Ovary (tissue), 9 donors: ENCODE measurements around the gene KRTAP10-7. TPM values are rescaled to one million over a fixed set of nuclear protein-coding genes. Genes with fewer than 3 reads are reported as not detected.
"Not testable (repeated sequence)": the region's sequence is repeated elsewhere in the genome, so short reads cannot be mapped to it uniquely, and the experiment has no call there.

Experiments
- DNase-seq, 5 donors: peaks; one replicate each; pipeline ENCODE4 v3.0.0-alpha.2; 2019 to 2020
- H3K27ac ChIP-seq, 2 donors: fragments of 200-600 bp; one replicate each; pipeline versions ENCODE4 v1.5.1 to v1.8.0; 2019 to 2022
- H3K27me3 ChIP-seq: fragments of 200-600 bp; one replicate; pipeline ENCODE4 v1.8.0; 2022
- H3K36me3 ChIP-seq: fragments of 200-600 bp; sonication (generic); one replicate; pipeline ENCODE4 v1.5.1; 2019
- H3K4me1 ChIP-seq: one replicate; pipeline ENCODE4 v1.8.1; 2013; ENCODE audit warnings: mild to moderate bottlenecking, moderate library complexity; ENCODE audit not compliant: insufficient read depth
- H3K4me3 ChIP-seq: fragments of 200-600 bp; sonication (generic); one replicate; pipeline ENCODE4 v1.5.1; 2017
- H3K9me3 ChIP-seq, 2 donors: fragments of 200-600 bp in 1 of 2; sonication (generic) in 1 of 2; one replicate each; pipeline versions ENCODE4 v1.5.1 to v1.8.1; 2013 to 2019; ENCODE audit warnings: mild to moderate bottlenecking in 1 of 2, moderate library complexity in 1 of 2
- CTCF ChIP-seq, 3 donors: fragments of 450-650 bp in 2 of 3; fragments of 200-600 bp in 1 of 3; IDR thresholded peaks; one replicate each; pipeline versions ENCODE4 v1.5.1 to v1.8.0; 2016 to 2022; ENCODE audit warnings: antibody characterized with exemption in 3 of 3, mild to moderate bottlenecking in 1 of 3
- EP300 ChIP-seq: sonication (generic); formaldehyde crosslinking; IDR thresholded peaks from one replicate; pipeline ENCODE4 v1.6.1; 2017; ENCODE audit warnings: antibody characterized with exemption
- POLR2A ChIP-seq: fragments of 450-650 bp; IDR thresholded peaks from one replicate; pipeline ENCODE4 v1.6.1; 2017; ENCODE audit warnings: antibody characterized with exemption, mild to moderate bottlenecking, moderate library complexity
- WGBS, 3 donors: extraction: QIAGEN DNeasy Blood & Tissue Kit in 1 of 3; methylation state at CpG; one replicate each; pipeline versions ENCODE4 v1.1.5 to v1.1.7; 2013 to 2017; 5-methylcytosine and 5-hydroxymethylcytosine counted together
- intact Hi-C, 4 donors: fragments of 100-400 bp; cut with DNase I; formaldehyde crosslinking; loops; one replicate each; pipeline versions ENCODE4 v1.11.0 to v1.15.1; 2022 to 2023
- polyA plus RNA-seq, 2 donors: library from polyadenylated mRNA; stranded (reverse); fragments of 200-250 nt in 1 of 2; fragments of 350-450 nt in 1 of 2; fragmentation: Illumina TruSeq in 1 of 2; extraction: RNeasy Lipid Tissue Mini Kit (QIAGEN cat#74804) in 1 of 2; gene quantifications; one replicate each; pipeline ENCODE4 v1.2.3, GENCODE V29; 2013 to 2014
- total RNA-seq, 7 donors: library from RNA; depleted of rRNA in 2 of 7; stranded (reverse); fragments of >200 nt in 2 of 7; fragmentation: NEBNext Ultra II Directional in 3 of 7; extraction: Animal tissue kit (Norgen Biotek cat#: 25700) in 3 of 7; gene quantifications; one replicate each; pipeline versions ENCODE4 v1.1.0 to v1.2.4, GENCODE V29; 2016 to 2023
- donor health status: DM: no; HTN: no; CAD: no; lungs with moderate emphysema.
- donor health status: DM: no; HTN: no; CAD: no.
- donor health status: Bipolar disorder and iron deficiency.
- donor health status: DM: yes; HTN: yes; CAD: no.
- donor health status: DM: no; HTN: no; CAD: no.
- donor health status: DM: yes; HTN: yes; CAD: no.

KRTAP10-7 gene
- total and polyA plus RNA-seq, 9 donors: not detected

- H3K9me3 ChIP-seq: no peaks in the 10 kb centered on the region
- 46 to 81% (median 69%) methylated on average over 14 of the region's 14 CpGs for WGBS, 3 donors
- H3K36me3 ChIP-seq: no peaks in the 10 kb centered on the region
- H3K4me3 ChIP-seq: no peak overlapping the region
- no peaks in the 10 kb centered on the region for H3K4me1 ChIP-seq
- TF ChIP-seq POLR2A (no peak), EP300 (no peak), CTCF (IDR thresholded peaks at IDR 0.05) (no peak)
- no peak overlapping the region for H3K27ac ChIP-seq
- DNase-seq: no peak
- intact Hi-C loops: no loop called here
- H3K27me3 ChIP-seq: no peaks in the 10 kb centered on the region
These were observed 43.4 kb downstream of the KRTAP10-7 start for GRCh38 chr21:44643741-44644310.

GRCh38 chr21:44644878-44645277 lies 44.5 kb downstream of the KRTAP10-7 start:
- no peak overlapping the region for H3K27ac ChIP-seq
- H3K36me3 ChIP-seq: no peaks in the 10 kb centered on the region
- no peaks in the 10 kb centered on the region for H3K4me1 ChIP-seq
- TF ChIP-seq EP300: no peak
- no peak for TF ChIP-seq CTCF (IDR thresholded peaks at IDR 0.05)
- TF ChIP-seq POLR2A: no peak
- no peak for DNase-seq
- H3K9me3 ChIP-seq: no peaks in the 10 kb centered on the region
- H3K27me3 ChIP-seq: no peaks in the 10 kb centered on the region
- intact Hi-C loops: no loop called here
- no peak overlapping the region for H3K4me3 ChIP-seq
- WGBS, 3 donors: 48 to 93% (median 48%) methylated on average over 2 of the region's 2 CpGs

- H3K36me3 ChIP-seq, H3K4me1 ChIP-seq, intact Hi-C loops, H3K27me3 ChIP-seq, H3K9me3 ChIP-seq, H3K27ac ChIP-seq, H3K4me3 ChIP-seq, DNase-seq: not testable (repeated sequence)
- 70 to 80% (median 70%) methylated on average over 19 to 21 of the region's 21 CpGs for WGBS, 3 donors
These were observed 46.2 kb downstream of the KRTAP10-7 start, which contains the start of gene KRTAP10-11 for GRCh38 chr21:44646366-44647221. KRTAP10-11 (plus strand) TSS chr21:44646414; CDS start chr21:44646459, 45 bp downstream.

- WGBS, 3 donors: 37 to 53% (median 51%) methylated on average over 8 of the region's 8 CpGs
- no peak for DNase-seq
- Histone ChIP-seq H3K27ac (no peak overlapping the region), H3K4me1 (no peaks in the 10 kb centered on the region), H3K4me3 (no peak overlapping the region), H3K9me3 (no peaks in the 10 kb centered on the region), H3K27me3 (no peaks in the 10 kb centered on the region), H3K36me3 (no peaks in the 10 kb centered on the region)
- intact Hi-C loops: no loop called here
- TF ChIP-seq CTCF (IDR thresholded peaks at IDR 0.05): no peak
- no peak for TF ChIP-seq POLR2A
- TF ChIP-seq EP300: no peak
These were observed 46.8 kb downstream of the KRTAP10-7 start for GRCh38 chr21:44647222-44647552.
